Measurements from ENCODE around the gene IDH2. TPM values are rescaled to one million over a fixed set of nuclear protein-coding genes. Genes with fewer than 3 reads are reported as not detected.

IDH2 gene
- total and polyA plus RNA-seq, 2 of the 13 experiments (the other 11 are each of a cell fraction or from before 2014, with no cell fraction given), result 121 to 145 TPM

GRCh38 chr15:90038632-90039095 is 63.6 kb downstream of the IDH2 start (continued):
- TF ChIP-seq HINFP (CRISPR knock-in tag; IDR thresholded peaks at IDR 0.05; ENCODE audit: low read depth), result no peak; the same call in 1 of the 2 replicates
- no peak for TF ChIP-seq ZNF691 (CRISPR knock-in tag; IDR thresholded peaks at IDR 0.05; ENCODE audit: borderline replicate concordance, low read depth)
- no peak for TF ChIP-seq EEA1 (CRISPR knock-in tag; IDR thresholded peaks at IDR 0.05; ENCODE audit: borderline replicate concordance)
- TF ChIP-seq ZNF747 (CRISPR knock-in tag; IDR thresholded peaks at IDR 0.05; ENCODE audit: borderline replicate concordance), result peak; percentile 48; the same call in 1 of the 2 replicates
- TF ChIP-seq TBX3 (IDR thresholded peaks at IDR 0.05; ENCODE audit: borderline replicate concordance), result peak; percentile 32; the same call in 1 of the 2 replicates
- TF ChIP-seq ZNF3 (CRISPR knock-in tag; IDR thresholded peaks at IDR 0.05), result no peak
- TF ChIP-seq ZBTB42 (CRISPR knock-in tag; IDR thresholded peaks at IDR 0.05), result no peak
- TF ChIP-seq TARDBP (CRISPR knock-in tag; IDR thresholded peaks at IDR 0.05), result peak; percentile 92
- TF ChIP-seq ZHX1 (CRISPR knock-in tag; IDR thresholded peaks at IDR 0.05; ENCODE audit: low read depth), result 0 out of 2 replicates have a peak, but pooled peaks have one; percentile 48
- 0 out of 2 replicates have a peak, but pooled peaks have one; percentile 31 for TF ChIP-seq ZNF770 (CRISPR knock-in tag; IDR thresholded peaks at IDR 0.05)
- peak; percentile 48; the same call in 1 of the 2 replicates for TF ChIP-seq KDM1A (CRISPR knock-in tag; IDR thresholded peaks at IDR 0.05)
- peak; percentile 64; the same call in 1 of the 2 replicates for TF ChIP-seq HNF1A (IDR thresholded peaks at IDR 0.05; ENCODE audit: low read depth)
- peak; percentile 55; the same call in 1 of the 2 replicates for TF ChIP-seq HNF1A (CRISPR knock-in tag; IDR thresholded peaks at IDR 0.05; ENCODE audit: borderline replicate concordance)
